HepG2 (cell line): ENCODE data around the gene FDPS. TPM values are rescaled to one million over a fixed set of nuclear protein-coding genes. Genes with fewer than 3 reads are reported as not detected.

ENCODE experiments used
- CREB1 ChIP-seq, 2 experiments: fragments of 450-650 bp in 1 of 2; IDR thresholded peaks; 2 replicates each; pipeline ENCODE4 v1.6.1; 2016 to 2017; ENCODE audit warnings: control low read depth in 1 of 2, mild to moderate bottlenecking in 1 of 2, missing compliant biosample characterization in 1 of 2, missing genetic modification characterization in 1 of 2
- ETS1 ChIP-seq: sonication (generic); formaldehyde crosslinking; IDR thresholded peaks from 2 replicates; pipeline ENCODE4 v1.4.0; 2020; ENCODE audit warnings: missing genetic modification reagents
- FOXA1 ChIP-seq, 2 experiments: fragments of 450-650 bp in 1 of 2; sonication (generic) in 1 of 2; formaldehyde crosslinking in 1 of 2; IDR thresholded peaks; 2 replicates each; pipeline versions ENCODE4 v1.4.0 to v1.6.1; 2016 to 2020; ENCODE audit warnings: missing genetic modification reagents in 1 of 2
- GZF1 ChIP-seq: sonication (generic); formaldehyde crosslinking; IDR thresholded peaks from 2 replicates; pipeline ENCODE4 v1.5.1; 2020; ENCODE audit warnings: mild to moderate bottlenecking, missing genetic modification reagents
- HNF4A ChIP-seq: sonication (generic); formaldehyde crosslinking; IDR thresholded peaks from 2 replicates; pipeline ENCODE4 v1.4.0; 2020; ENCODE audit warnings: missing genetic modification reagents
- HNRNPH1 ChIP-seq: fragments of 200-400 bp; formaldehyde crosslinking; optimal IDR thresholded peaks from 2 replicates; pipeline ENCODE3; 2017; ENCODE audit warnings: mild to moderate bottlenecking, low read depth, low read length
- JARID2 ChIP-seq: sonication (generic); formaldehyde crosslinking; IDR thresholded peaks from 2 replicates; pipeline ENCODE4 v1.8.1; 2023; ENCODE audit warnings: missing genetic modification reagents, inconsistent platforms; ENCODE audit not compliant: insufficient replicate concordance
- KDM5A ChIP-seq: fragments of 200-600 bp; sonication (generic); IDR thresholded peaks from 2 replicates; pipeline ENCODE4 v1.7.0; 2018; ENCODE audit warnings: antibody characterized with exemption, mild to moderate bottlenecking, low read length, borderline replicate concordance
- KLF6 ChIP-seq: IDR thresholded peaks from 2 replicates; pipeline ENCODE4 v1.8.0; 2016; ENCODE audit warnings: missing biosample characterization, missing genetic modification reagents
- MTF1 ChIP-seq: sonication (generic); formaldehyde crosslinking; IDR thresholded peaks from 2 replicates; pipeline ENCODE4 v1.5.0; 2020; ENCODE audit warnings: missing genetic modification reagents
- NPAS2 ChIP-seq: sonication (generic); formaldehyde crosslinking; IDR thresholded peaks from 2 replicates; pipeline ENCODE4 v1.8.0; 2022; ENCODE audit warnings: mild to moderate bottlenecking, missing genetic modification reagents, borderline replicate concordance
- NR2C2 ChIP-seq: sonication (generic); formaldehyde crosslinking; IDR thresholded peaks from 2 replicates; pipeline ENCODE4 v1.4.0; 2020; ENCODE audit warnings: missing genetic modification reagents, mild to moderate bottlenecking, moderate library complexity, borderline replicate concordance
- NR2F6 ChIP-seq, 2 experiments: IDR thresholded peaks; 2 replicates each; pipeline ENCODE4 v1.6.1; 2016; ENCODE audit warnings: antibody characterized with exemption in 1 of 2, mild to moderate bottlenecking in 1 of 2
- POLR2G ChIP-seq: fragments of 200-400 bp; formaldehyde crosslinking; IDR thresholded peaks from 2 replicates; pipeline ENCODE4 v1.6.1; 2018; ENCODE audit warnings: mild to moderate bottlenecking, low read depth, low read length, moderate library complexity
- RBFOX2 ChIP-seq: fragments of 200-400 bp; formaldehyde crosslinking; IDR thresholded peaks from 2 replicates; pipeline ENCODE4 v1.6.1; 2017; ENCODE audit warnings: low read depth, mild to moderate bottlenecking, low read length
- RFXANK ChIP-seq: IDR thresholded peaks from 2 replicates; pipeline ENCODE4 v1.6.1; 2016
- SOX13 ChIP-seq, 3 experiments: fragments of 450-650 bp in 1 of 3; sonication (generic) in 1 of 3; formaldehyde crosslinking in 1 of 3; IDR thresholded peaks in 2 of 3; conservative IDR thresholded peaks in 1 of 3; 2 replicates each; pipeline versions ENCODE4 v1.5.0 to v1.6.1; 2016 to 2020; ENCODE audit warnings: antibody characterized with exemption in 1 of 3, mild to moderate bottlenecking in 1 of 3, missing compliant biosample characterization in 1 of 3, missing genetic modification reagents in 1 of 3, moderate library complexity in 1 of 3
- TEAD3 ChIP-seq: optimal IDR thresholded peaks from 2 replicates; pipeline ENCODE3; 2016; ENCODE audit warnings: borderline replicate concordance
- TERF1 ChIP-seq: sonication (generic); formaldehyde crosslinking; IDR thresholded peaks from 2 replicates; pipeline ENCODE4 v1.8.0; 2022; ENCODE audit warnings: mild to moderate bottlenecking, missing genetic modification reagents, moderate library complexity
- ZNF431 ChIP-seq: sonication (generic); formaldehyde crosslinking; IDR thresholded peaks from 2 replicates; pipeline ENCODE4 v1.9.0; 2022; ENCODE audit warnings: missing genetic modification reagents, low read depth, mild to moderate bottlenecking, borderline replicate concordance
- ZNF546 ChIP-seq: sonication (generic); formaldehyde crosslinking; conservative IDR thresholded peaks from 2 replicates; pipeline ENCODE4 v1.8.1; 2023; ENCODE audit warnings: mild to moderate bottlenecking, missing genetic modification reagents
- ZNF562 ChIP-seq: sonication (generic); formaldehyde crosslinking; IDR thresholded peaks from 2 replicates; pipeline ENCODE4 v1.8.0; 2022; ENCODE audit warnings: missing genetic modification reagents, borderline replicate concordance
- ZNF703 ChIP-seq: sonication (generic); formaldehyde crosslinking; IDR thresholded peaks from 2 replicates; pipeline ENCODE4 v1.5.1; 2020; ENCODE audit warnings: missing genetic modification reagents, mild to moderate bottlenecking, moderate library complexity, borderline replicate concordance
- polyA plus RNA-seq, 8 experiments: library from polyadenylated mRNA; depleted of rRNA in 3 of 8; stranded (reverse) in 7 of 8; unstranded in 1 of 8; fragments of >200 nt; fragmentation: Illumina TruSeq in 4 of 8; extraction: Trizol in 4 of 8; gene quantifications; 2 replicates each; pipeline versions ENCODE4 v1.2.1 to v1.2.3, GENCODE V29; 2011 to 2016; ENCODE audit warnings: low read depth in 4 of 8, missing spikeins in 1 of 8, mixed read lengths in 1 of 8; ENCODE audit not compliant: insufficient read depth in 1 of 8
- total RNA-seq, 5 experiments: library from RNA; depleted of rRNA; stranded (reverse); fragments of >200 nt; fragmentation: Illumina TruSeq; extraction: Trizol; gene quantifications; 2 replicates each; pipeline ENCODE4 v1.2.3, GENCODE V29; 2016; ENCODE audit warnings: low read depth in 1 of 5
- TF ChIP-seq, protein P1 (sequence below): sonication (generic); formaldehyde crosslinking; IDR thresholded peaks from 2 replicates; pipeline ENCODE4 v1.4.0; 2020; ENCODE audit warnings: mild to moderate bottlenecking, missing genetic modification reagents
- TF ChIP-seq, protein P2 (sequence below): IDR thresholded peaks from 2 replicates; pipeline ENCODE4 v1.6.1; 2018; ENCODE audit warnings: missing genetic modification reagents, mild to moderate bottlenecking, missing compliant biosample characterization

The FDPS gene
- total and polyA plus RNA-seq, 2 of the 13 experiments (the other 11 are each of a cell fraction or from before 2014, with no cell fraction given), result 264 to 519 TPM

DNA sequence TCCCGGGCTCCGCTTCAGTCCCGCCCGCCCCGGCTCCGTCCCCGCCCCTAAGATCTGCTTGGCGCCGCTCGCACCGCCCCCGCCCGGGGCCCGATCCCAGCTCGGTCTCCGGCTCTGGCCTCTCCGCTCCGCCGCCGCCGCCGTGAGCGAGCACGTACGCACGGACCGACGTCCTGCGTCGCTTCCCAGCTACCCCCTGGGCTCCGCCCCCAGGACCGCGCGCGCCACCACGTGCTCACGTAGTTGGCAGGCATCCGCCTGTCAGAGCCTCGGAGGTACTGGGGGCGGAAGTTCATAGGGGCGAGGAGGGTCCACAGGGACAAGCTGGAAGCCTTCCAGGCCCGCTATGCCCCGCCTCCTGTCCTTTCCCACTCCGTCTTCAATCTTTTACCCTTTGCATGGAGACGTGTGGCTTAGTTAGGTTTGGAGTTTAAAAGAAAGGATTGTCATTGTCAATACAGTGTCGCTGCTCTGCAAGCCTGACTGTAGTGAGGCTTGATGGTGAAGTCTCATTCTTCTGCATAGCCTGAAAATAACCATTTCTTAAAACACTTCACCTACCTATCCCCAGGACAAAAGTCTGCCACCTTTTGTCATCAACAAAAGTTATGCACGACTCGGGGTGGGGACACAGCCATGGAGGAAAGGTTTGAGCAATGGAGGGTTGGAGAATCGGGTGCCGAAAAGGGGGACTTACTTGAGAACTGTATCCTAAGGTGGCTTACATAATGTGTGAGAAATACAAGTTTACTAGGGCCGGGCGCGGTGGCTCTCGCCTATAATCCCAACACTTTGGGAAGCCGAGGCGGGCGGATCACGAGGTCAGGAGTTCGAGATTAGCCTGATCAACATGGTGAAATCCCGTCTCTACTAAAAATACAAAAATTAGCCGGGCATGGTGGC lies 35.1 kb upstream of the FDPS start, which contains the start of gene CLK2 (continued):
- no peak for TF ChIP-seq ZNF562 (CRISPR knock-in tag)
- TF ChIP-seq GZF1 (CRISPR knock-in tag), result no peak
- TF ChIP-seq, protein P1, sequence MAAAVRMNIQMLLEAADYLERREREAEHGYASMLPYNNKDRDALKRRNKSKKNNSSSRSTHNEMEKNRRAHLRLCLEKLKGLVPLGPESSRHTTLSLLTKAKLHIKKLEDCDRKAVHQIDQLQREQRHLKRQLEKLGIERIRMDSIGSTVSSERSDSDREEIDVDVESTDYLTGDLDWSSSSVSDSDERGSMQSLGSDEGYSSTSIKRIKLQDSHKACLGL (CRISPR knock-in tag), result 0 out of 2 replicates have a peak, but pooled peaks have one; percentile 20
- no peak for TF ChIP-seq HNRNPH1
- no peak for TF ChIP-seq ZNF703 (CRISPR knock-in tag)
- no peak for TF ChIP-seq TERF1 (CRISPR knock-in tag)
- TF ChIP-seq NR2F6 (IDR thresholded peaks at IDR 0.05), result no peak
- peak; percentile 17; the same call in 1 of the 2 replicates for TF ChIP-seq NR2F6 (CRISPR knock-in tag; IDR thresholded peaks at IDR 0.05)
- TF ChIP-seq JARID2 (CRISPR knock-in tag), result no peak
- TF ChIP-seq NPAS2 (CRISPR knock-in tag), result no peak
- TF ChIP-seq POLR2G, result peak; percentile 89
- no peak for TF ChIP-seq ETS1 (CRISPR knock-in tag)
- TF ChIP-seq KDM5A, result no peak; the same call in 1 of the 2 replicates
- no peak for TF ChIP-seq RFXANK (CRISPR knock-in tag)
- no peak for TF ChIP-seq ZNF431 (CRISPR knock-in tag)
- peak; percentile 93 for TF ChIP-seq RBFOX2
- TF ChIP-seq TEAD3, result peak; percentile 86
- TF ChIP-seq SOX13 (IDR thresholded peaks at IDR 0.05), result no peak
- TF ChIP-seq SOX13 (CRISPR knock-in tag; conservative IDR thresholded peaks at IDR 0.05 in 1 of 2, IDR thresholded peaks at IDR 0.05 in 1 of 2), result peak in 1 of 2 experiments; percentile 50; a peak in 2 of 4 replicates
- peak; percentile 82 for TF ChIP-seq ZNF546 (CRISPR knock-in tag)
- TF ChIP-seq MTF1 (CRISPR knock-in tag), result no peak
- TF ChIP-seq CREB1 (IDR thresholded peaks at IDR 0.05), result peak; percentile 72
- no peak; the same call in 1 of the 2 replicates for TF ChIP-seq CREB1 (CRISPR knock-in tag; IDR thresholded peaks at IDR 0.05)
- TF ChIP-seq FOXA1 (IDR thresholded peaks at IDR 0.05), result no peak
- peak; percentile 22; the same call in 1 of the 2 replicates for TF ChIP-seq FOXA1 (CRISPR knock-in tag; IDR thresholded peaks at IDR 0.05)
- TF ChIP-seq, protein P2, sequence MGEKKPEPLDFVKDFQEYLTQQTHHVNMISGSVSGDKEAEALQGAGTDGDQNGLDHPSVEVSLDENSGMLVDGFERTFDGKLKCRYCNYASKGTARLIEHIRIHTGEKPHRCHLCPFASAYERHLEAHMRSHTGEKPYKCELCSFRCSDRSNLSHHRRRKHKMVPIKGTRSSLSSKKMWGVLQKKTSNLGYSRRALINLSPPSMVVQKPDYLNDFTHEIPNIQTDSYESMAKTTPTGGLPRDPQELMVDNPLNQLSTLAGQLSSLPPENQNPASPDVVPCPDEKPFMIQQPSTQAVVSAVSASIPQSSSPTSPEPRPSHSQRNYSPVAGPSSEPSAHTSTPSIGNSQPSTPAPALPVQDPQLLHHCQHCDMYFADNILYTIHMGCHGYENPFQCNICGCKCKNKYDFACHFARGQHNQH (CRISPR knock-in tag), result peak; percentile 74
- no peak for TF ChIP-seq KLF6 (CRISPR knock-in tag)
- TF ChIP-seq HNF4A, result peak; percentile 53
- TF ChIP-seq NR2C2 (CRISPR knock-in tag), result peak; percentile 84
